HL-60 (cell line): ENCODE measurements around the gene KDM5B.

Source experiments
- GABPA ChIP-seq: IDR thresholded peaks from 2 replicates; pipeline ENCODE4 v1.6.1; 2012; ENCODE audit warnings: low read depth
- POLR2AphosphoS5 ChIP-seq: IDR thresholded peaks from 2 replicates; pipeline ENCODE4 v1.6.1; 2012; ENCODE audit warnings: low read depth
- TF ChIP-seq, protein P1 (sequence below): IDR thresholded peaks from one replicate; pipeline ENCODE4 v1.5.1; 2011; ENCODE audit warnings: low read length, control low read depth, inconsistent platforms; ENCODE audit not compliant: insufficient read depth
- TF ChIP-seq, protein P2 (sequence below): IDR thresholded peaks from 2 replicates; pipeline ENCODE4 v1.6.1; 2012; ENCODE audit warnings: low read depth; ENCODE audit not compliant: insufficient replicate concordance

DNA sequence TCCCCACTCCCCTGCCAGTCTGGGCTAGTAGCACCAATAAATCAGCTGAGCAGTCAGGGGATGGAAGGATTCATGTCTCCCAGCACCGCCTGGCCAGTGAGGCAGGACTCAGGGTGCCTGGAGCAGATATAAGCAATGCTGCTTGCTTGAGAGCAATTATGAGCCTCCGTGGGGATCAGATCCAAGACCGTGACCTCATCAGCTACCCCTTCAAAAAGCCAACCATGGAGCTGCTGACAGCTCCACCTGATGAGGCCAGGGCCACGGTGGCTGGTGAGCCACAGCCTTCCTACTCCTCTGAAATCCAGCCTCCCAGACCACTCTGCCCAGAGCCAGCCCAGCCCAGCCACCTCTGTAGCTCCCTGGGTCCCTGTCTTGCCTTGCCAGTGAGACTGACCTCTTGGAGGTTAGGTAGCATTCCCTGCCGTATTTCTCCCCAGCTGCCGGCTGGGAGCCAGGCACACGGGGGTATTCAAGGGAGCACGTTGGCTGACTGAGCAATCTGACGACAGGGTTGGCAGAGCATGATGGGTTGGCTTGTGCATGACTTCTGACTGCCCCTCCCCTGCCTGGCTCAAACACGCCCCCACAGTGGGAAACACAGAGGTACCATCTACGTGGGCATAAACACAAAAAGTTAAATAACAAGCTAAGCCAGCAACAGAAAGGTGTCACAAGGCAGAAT, 126.3 kb downstream of the KDM5B start:
- TF ChIP-seq, protein P1, sequence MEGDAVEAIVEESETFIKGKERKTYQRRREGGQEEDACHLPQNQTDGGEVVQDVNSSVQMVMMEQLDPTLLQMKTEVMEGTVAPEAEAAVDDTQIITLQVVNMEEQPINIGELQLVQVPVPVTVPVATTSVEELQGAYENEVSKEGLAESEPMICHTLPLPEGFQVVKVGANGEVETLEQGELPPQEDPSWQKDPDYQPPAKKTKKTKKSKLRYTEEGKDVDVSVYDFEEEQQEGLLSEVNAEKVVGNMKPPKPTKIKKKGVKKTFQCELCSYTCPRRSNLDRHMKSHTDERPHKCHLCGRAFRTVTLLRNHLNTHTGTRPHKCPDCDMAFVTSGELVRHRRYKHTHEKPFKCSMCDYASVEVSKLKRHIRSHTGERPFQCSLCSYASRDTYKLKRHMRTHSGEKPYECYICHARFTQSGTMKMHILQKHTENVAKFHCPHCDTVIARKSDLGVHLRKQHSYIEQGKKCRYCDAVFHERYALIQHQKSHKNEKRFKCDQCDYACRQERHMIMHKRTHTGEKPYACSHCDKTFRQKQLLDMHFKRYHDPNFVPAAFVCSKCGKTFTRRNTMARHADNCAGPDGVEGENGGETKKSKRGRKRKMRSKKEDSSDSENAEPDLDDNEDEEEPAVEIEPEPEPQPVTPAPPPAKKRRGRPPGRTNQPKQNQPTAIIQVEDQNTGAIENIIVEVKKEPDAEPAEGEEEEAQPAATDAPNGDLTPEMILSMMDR: no peak
- TF ChIP-seq GABPA (no peak), POLR2AphosphoS5 (no peak)
- TF ChIP-seq, protein P2, sequence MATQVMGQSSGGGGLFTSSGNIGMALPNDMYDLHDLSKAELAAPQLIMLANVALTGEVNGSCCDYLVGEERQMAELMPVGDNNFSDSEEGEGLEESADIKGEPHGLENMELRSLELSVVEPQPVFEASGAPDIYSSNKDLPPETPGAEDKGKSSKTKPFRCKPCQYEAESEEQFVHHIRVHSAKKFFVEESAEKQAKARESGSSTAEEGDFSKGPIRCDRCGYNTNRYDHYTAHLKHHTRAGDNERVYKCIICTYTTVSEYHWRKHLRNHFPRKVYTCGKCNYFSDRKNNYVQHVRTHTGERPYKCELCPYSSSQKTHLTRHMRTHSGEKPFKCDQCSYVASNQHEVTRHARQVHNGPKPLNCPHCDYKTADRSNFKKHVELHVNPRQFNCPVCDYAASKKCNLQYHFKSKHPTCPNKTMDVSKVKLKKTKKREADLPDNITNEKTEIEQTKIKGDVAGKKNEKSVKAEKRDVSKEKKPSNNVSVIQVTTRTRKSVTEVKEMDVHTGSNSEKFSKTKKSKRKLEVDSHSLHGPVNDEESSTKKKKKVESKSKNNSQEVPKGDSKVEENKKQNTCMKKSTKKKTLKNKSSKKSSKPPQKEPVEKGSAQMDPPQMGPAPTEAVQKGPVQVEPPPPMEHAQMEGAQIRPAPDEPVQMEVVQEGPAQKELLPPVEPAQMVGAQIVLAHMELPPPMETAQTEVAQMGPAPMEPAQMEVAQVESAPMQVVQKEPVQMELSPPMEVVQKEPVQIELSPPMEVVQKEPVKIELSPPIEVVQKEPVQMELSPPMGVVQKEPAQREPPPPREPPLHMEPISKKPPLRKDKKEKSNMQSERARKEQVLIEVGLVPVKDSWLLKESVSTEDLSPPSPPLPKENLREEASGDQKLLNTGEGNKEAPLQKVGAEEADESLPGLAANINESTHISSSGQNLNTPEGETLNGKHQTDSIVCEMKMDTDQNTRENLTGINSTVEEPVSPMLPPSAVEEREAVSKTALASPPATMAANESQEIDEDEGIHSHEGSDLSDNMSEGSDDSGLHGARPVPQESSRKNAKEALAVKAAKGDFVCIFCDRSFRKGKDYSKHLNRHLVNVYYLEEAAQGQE: no peak
